Dedifferentiated amniotic fluid mesenchymal stem cell (primary cell): ENCODE results near the gene HCAR2.
"Not testable (repeated sequence)": the region's sequence is repeated elsewhere in the genome, so short reads cannot be mapped to it uniquely, and the experiment has no call there.

ENCODE experiments used
- DNase-seq: peaks from one replicate; pipeline ENCODE4 v3.0.0-alpha.2; 2016; ENCODE audit errors: extremely low spot score

The HCAR2 gene

DNA sequence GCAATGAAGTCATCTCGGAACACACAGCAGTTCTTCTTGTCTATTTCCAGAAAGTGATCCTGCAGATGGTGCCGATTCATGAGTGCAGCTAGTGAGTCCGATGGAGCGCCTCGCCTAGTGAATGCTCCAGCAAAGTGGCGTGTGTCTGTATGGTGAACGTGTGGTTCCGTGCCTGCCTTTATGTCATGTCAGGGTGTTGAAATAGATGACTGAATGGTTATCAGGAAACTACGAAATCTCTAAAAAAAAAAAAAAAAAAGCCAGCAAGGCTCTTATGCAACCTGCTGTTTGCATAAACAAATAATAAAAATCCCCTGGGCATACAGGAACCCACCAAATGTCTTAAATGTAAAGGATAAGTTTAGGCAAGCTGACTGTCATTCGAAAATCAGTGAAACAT, 13.5 kb upstream of the HCAR2 start, which contains the start of gene HCAR3:
HCAR3 (minus strand) TSS at position 154 of the 400 bp plus-strand sequence; CDS start at position 80, 74 bp downstream.
- not testable (repeated sequence) for DNase-seq

DNA sequence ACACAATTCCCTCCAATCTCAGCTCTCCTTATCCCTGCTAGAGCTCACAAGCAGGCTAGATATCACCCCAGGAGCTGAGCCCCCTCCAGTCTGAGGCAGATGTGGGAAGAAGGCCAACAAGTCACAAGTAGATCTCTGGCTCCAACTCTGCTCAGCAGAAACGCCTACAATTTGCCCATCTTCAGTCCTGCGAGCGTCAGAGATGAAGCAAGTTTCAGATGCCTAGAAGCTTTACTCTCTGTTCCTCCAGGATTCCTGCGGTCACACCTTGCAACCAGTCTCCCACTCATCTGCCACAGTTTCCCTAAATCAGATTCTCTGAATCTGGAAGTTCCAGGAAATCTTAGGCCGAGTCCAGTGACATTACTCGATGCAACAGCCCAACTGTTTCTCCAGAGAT, 12.1 kb upstream of the HCAR2 start:
- not testable (repeated sequence) for DNase-seq

DNA sequence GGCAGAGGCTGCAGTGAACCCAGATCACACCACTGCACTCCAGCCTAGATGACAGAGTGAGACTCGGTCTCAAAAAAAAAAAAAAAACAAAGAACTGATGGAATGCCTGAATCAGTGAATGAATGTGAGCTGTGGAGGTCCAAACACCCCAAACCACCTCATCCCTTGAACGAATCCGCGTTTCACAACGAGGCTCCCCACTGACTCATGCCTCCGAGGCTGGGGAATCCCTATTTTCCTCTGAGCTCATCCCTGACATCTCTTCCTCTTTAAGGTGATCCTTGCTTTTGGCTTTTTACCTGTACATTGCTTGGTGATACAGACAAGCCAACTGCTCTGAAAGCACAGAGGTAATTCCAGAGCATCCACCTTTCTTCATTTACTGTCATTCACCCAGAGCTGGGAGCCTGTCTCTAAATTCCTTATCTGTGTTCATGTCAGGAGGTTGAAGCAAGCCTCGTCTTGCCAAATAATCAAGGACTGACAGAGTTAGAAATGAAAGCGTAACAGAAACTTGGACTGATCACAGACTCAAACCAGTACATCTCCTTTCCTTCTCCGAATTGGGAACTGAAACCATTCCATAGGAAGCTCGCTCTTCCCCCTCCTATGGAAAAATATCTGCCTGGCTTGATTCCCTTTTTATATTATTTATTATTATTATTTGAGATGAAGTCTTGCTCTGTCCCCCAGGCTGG, 10.5 kb upstream of the HCAR2 start:
- DNase-seq: not testable (repeated sequence)

DNA sequence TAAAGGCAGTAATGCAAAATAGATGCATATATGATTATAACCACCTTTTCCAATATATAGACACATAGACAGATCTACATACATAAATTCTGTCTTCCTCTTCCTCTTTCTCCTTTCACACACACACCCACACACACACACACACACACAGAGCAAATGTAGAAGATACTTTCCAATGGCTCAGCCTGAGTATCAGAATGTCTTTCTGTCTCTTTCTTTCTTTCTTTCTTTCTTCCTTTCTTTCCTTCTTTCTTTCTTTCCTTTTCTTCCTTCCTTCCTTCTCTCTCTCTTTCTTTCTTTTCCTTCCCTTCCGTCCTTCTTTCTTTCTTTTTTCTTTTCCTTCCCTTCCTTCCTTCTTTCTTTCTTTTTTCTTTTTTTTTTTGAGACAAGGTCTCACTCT, 8.1 kb upstream of the HCAR2 start:
- not testable (repeated sequence) for DNase-seq

DNA sequence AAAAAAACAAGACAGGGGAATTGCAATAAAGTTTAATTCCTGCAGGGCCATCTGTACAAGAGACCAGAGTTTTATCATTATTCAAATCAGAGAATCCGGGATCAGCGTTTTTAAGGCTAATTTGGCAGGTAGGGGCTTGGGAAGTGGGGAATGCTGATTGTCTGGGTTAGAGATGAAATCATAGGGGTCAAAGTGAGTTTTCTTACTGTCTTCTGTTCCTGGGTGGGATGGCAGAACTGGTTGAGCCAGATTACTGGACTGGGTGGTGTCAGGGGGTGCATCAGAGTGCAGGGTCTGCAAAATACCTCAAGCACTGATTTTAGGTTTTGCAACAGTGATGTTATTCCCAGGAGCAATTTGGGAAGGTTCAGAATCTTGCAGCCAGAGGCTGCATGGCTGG, 7.2 kb upstream of the HCAR2 start:
- DNase-seq: not testable (repeated sequence)

GRCh38 chr12:122709287-122709686, 6.1 kb upstream of the HCAR2 start:
- DNase-seq: not testable (repeated sequence)

DNA sequence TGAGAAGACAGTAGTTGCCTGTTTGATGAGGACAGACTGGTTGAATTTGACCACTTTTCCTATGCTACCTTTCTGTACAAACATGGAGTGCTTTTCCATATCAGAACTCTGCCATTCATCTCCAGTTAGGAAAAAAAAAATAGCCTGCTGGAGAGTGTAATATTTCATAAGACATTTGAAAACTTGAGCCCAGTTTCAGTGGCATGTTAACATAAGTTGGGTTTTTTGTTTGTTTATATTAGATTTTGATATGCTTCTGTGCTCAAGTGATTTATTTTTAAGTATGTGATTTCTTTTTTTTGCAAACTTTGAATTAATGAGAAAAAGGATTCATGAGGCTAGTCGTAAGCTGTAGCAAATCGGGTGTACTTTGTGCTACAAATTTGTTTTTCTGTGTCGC, 684 bp upstream of the HCAR2 start:
- not testable (repeated sequence) for DNase-seq

DNA sequence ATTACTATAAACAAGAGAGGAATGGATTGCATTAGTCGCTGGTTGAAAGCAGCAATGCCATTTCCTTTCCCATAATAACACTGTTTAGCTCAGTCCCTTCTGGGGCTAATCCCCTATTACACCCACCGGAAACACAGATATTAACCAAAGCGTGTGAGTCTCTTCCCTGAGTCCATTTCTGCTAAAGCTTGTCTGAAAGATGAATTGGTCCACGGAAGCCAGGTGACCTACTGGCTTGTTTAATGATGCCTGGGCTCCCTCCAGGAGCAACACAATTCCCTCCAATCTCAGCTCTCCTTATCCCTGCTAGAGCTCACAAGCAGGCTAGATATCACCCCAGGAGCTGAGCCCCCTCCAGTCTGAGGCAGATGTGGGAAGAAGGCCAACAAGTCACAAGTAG, 1.7 kb downstream of the HCAR2 start:
- not testable (repeated sequence) for DNase-seq

GRCh38 chr12:122700038-122700710, 3.0 kb downstream of the HCAR2 start:
- DNase-seq: not testable (repeated sequence)

GRCh38 chr12:122696922-122697321, 6.2 kb downstream of the HCAR2 start:
- DNase-seq: not testable (repeated sequence)

- no peak for DNase-seq
Observed at GRCh38 chr12:122691566-122691965, 11.6 kb downstream of the HCAR2 start.

DNA sequence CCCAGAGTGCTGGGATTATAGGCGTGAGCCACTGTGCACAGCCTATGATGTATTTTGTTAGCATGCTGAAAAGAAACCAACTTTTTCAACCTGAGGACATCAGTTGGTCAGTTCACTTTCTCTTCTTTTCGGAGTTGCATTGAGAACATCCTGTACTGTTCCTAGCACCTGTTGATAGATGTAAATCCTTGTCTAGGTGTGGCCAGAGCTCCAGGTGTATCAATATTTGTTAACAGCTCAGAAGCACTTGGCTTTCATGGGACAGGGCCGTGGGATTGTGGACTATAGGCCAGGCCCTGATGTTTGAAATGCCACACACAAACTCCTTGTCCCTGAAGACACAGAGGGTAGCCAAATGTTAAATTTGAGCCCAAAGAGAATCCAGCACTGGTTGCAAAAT, 14.9 kb downstream of the HCAR2 start:
- DNase-seq: no peak

- DNase-seq: no peak
Observed at GRCh38 chr12:122687086-122687485, 16.1 kb downstream of the HCAR2 start.

DNA sequence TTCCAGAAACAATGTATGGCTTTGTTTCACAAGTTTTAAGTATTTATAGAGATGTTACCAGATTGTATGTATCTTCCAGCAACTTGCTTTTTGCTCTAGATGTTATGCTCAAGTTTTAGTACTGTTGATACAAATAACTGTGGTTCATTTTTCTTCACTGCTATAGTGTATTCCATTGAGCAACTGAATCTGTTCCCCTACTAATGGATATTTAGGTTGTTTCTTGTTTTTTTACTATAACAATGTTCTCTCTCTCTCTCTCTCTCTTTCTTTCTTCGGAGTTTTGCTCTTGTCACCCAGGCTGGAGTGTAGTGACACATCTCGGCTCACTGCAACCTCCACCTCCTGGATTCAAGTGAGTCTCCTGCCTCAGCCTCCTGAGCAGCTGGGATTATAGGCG, 16.6 kb downstream of the HCAR2 start:
- no peak for DNase-seq

DNA sequence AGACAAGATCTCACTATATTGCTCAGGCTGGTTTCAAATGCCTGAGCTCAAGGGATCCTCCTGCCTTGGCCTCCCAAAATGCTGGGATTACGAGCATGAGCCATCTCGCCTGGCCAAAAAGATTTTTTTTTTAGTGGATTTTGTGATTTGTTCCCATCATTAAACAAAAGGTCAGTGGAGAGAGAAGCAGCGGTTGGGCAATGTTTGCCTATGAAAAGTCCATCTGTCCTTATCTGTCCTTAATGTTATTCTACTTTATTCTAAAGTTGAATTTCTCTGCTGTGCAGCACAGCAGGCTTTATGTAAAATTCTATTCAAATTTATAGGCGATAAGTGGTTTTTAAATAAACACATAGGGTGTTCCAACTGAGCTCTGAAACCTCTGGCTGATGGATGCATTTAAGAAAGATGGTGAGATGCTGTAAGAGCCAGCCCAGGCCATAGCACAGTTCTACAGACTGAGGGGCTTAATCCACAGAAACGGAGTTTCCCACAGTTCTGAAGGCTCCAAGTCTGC, 18.8 kb downstream of the HCAR2 start:
- no peak for DNase-seq

DNA sequence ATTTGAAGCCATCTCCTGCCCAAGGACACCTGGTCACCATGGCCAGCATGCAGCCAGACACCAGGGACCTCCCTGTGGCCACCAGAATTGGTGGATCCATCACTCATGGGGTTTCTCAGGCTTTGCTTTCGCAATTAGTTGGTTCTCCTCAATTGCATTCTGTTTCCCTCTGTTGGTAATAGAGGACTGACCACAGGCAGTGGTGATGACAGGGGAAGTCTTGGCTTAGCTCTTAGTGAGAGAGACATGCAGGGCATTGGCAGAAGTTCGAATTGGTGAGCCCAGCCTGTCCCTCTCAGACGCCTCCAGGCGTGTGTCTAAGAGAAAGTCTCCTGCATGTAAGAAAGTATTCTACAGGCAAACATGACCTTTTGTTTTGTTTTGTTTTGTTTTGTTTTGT, 21.3 kb downstream of the HCAR2 start:
- DNase-seq: no peak

GRCh38 chr12:122680989-122681388, 22.2 kb downstream of the HCAR2 start:
- not testable (repeated sequence) for DNase-seq

GRCh38 chr12:122676781-122677180, 26.4 kb downstream of the HCAR2 start:
- not testable (repeated sequence) for DNase-seq

DNA sequence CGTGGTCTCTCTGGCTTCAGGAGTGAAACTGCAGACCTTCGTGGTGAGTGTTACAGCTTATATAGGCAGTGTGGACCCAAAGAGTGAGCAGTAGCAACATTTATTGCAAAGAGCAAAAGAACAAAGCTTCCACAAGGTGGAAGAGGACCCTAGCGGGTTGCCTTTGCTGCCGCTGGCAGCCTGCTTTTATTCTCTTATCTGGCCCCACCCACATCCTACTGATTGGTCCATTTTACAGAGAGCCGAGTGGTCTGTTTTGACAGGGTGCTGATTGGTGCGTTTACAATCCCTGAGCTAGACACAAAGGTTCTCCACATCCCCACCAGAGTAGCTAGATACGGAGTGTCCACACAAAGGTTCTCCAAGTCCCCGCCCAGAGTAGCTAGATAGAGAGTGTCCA, 27.1 kb downstream of the HCAR2 start:
- DNase-seq: not testable (repeated sequence)

GRCh38 chr12:122672515-122672914, 30.6 kb downstream of the HCAR2 start:
- no peak for DNase-seq

DNA sequence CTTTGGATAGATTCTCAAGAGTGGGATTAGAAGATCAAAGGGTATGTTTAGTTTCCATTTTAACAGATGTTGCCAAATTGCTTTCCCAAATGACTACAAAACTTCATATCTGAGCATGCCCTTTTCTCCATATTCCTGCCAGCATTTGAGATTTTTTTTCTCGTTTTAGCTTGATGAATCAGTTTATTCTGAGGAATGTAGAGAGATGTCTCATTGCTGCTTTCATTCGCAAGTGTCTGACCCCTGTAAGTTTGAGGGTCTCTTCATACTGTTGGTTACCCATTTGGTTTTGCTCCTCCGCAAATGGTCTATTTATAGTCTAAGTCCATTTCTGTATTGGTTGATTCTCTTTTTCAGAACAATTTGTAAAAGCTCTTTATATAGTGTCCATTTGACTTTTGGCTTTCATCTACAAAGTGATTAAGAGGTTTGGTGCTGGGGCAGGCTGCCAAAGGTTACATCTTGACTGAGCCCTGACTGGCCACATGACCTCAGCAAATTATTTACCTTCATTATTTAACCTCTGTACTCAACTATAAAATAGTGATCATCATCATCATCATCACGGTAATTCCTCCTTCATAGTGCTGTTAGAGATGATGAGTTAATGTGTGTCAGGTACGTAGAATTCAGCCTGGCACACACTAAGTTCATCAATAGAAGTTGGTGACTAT, 33.6 kb downstream of the HCAR2 start:
- peak; percentile 26 for DNase-seq

- no peak for DNase-seq
Observed at GRCh38 chr12:122668268-122668667, 34.9 kb downstream of the HCAR2 start.
